ENCODE measurements around the gene LARGE1. TPM values are rescaled to one million over a fixed set of nuclear protein-coding genes. Genes with fewer than 3 reads are reported as not detected.
A peak's percentile ranks its signal among the peaks of the same experiment; 100 is the strongest.

Gene LARGE1
- total RNA-seq, 2 donors from 2014 or later = 1.1 to 1.5 TPM

GRCh38 chr22:33562501-33562900 is 357.8 kb downstream of the LARGE1 start:
- peaks cover 0 to 12% of the 10 kb centered on the region in 2 donors for H3K36me3 Mint-ChIP-seq
- ATAC-seq = no peak
- no peak for DNase-seq (ENCODE audit: low spot score in 2 of 2)
- no peak overlapping the region for H3K27ac Mint-ChIP-seq
- peaks cover 0 to 7% of the 10 kb centered on the region in 2 donors for H3K9me3 Mint-ChIP-seq

DNA sequence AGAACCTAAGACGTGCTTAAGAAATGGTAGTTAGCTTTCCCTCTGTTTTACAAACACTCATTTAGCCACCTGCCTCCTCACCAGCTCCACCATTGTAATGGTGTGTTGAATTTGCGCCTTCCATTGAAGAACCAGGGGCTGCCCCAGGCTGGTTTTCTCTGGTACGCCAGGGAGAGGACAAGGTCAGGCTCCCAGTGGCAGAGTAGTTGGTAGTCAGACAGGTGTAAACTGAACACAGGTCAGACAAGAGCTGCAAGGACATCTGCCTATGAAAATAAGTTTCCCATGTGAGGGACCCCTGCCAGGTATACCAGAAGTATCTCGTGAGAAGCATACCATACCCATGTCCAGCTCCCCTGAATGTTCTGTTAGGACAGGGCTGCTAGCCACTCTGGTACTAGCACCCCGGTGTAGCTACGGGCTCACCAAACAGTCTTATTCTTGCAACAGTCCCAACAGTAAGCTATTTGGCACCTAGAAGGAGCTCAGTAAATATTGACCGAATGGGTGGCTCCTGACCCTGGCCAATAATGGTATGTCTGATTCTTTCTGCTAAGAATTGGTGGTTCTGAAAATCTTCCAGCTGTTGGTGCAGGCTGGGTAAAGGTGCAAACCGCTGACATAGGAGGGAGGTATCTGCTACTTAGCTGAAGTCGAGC is 359.0 kb downstream of the LARGE1 start:
- Mint-ChIP-seq H3K9me3 (peaks cover 4 to 7% of the 10 kb centered on the region in 2 donors), H3K27ac (no peak overlapping the region), H3K36me3 (peaks cover 0 to 12% of the 10 kb centered on the region in 2 donors)
- no peak for DNase-seq (ENCODE audit: low spot score in 2 of 2)
- no peak for ATAC-seq

GRCh38 chr22:33557836-33558235 is 362.4 kb downstream of the LARGE1 start:
- peaks cover 4 to 6% of the 10 kb centered on the region in 2 donors for H3K9me3 Mint-ChIP-seq
- DNase-seq (ENCODE audit: low spot score in 2 of 2) (no peak), ATAC-seq (no peak)
- no peaks in the 10 kb centered on the region for H3K36me3 Mint-ChIP-seq
- H3K27ac Mint-ChIP-seq = no peak overlapping the region

DNA sequence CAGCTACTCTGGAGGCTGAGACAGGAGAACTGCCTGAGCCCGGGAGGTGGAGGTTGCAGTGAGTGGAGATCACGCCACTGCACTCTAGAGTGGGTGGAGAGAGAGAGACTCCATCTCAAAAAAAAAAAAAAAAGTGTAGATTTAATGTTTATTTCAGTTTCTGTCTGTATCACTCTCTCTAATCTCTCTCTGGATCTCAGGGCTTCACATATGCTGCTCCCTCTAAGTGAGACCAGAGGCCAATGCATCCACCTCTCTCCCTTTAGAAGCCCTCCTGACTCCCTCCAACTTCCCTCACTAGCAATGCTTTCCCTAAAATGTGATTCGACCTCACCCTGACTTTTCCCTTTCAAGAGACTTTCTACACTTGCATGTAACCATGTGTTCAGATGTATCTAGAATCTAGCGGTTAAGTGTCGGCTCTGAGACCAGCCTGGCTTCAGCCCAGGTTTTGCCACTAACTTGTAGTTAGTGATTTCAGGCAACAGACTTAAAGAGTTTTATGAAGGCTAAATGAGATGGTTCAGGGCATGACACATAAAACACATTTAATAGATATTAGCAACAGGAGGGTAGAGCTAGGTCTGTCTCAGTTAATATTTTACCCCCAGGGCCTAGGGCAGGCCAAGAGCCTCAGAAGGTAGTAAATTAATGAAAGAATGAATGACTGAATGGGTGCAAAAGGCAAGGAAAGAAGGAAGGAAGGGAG is 364.3 kb downstream of the LARGE1 start:
- peaks cover 6 to 8% of the 10 kb centered on the region in 2 donors for H3K9me3 Mint-ChIP-seq
- no peaks in the 10 kb centered on the region for H3K36me3 Mint-ChIP-seq
- H3K27ac Mint-ChIP-seq = no peak overlapping the region
- no peak for ATAC-seq
- DNase-seq (ENCODE audit: low spot score in 2 of 2) = no peak

DNA sequence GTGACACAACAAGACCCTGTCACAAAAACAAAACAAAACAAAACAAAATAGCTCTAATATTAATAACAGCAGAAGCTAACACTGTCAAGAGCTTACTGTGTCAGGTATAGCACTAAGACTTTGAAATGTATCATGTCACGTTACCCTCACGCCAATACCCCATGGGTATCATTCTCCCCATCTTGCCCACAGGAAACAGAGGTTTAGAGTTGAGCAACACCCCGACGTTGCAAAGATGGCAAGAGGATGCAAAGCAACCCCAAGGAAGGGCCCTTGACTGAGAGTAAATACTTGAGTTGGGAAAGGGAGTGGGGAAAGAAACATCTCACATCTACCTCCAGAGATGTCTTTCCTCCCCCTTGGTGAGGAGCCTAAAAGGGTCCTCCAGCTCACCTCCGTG is 366.8 kb downstream of the LARGE1 start:
- DNase-seq (ENCODE audit: low spot score in 2 of 2) (no peak), ATAC-seq (no peak)
- Mint-ChIP-seq H3K36me3 (no peaks in the 10 kb centered on the region), H3K27ac (no peak overlapping the region), H3K9me3 (peaks cover 6 to 8% of the 10 kb centered on the region in 2 donors)

DNA sequence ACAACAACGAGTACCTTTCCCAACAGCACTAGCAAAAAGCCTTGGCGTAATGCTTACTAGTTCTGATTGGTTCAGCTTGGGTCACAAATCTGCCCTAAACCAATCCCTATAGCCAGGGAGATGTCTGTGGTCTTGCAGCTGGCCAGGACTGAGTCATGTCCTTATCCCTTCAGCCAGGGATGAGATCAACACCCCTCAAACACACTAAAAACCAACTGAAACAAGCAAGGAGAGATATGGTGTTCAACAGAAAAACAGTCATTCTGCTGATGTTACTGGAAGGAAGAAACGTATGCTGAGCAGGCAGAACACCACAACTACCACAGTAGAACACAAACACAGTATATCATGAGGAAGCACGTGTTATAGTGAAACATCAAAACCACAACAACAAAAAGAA is 375.6 kb downstream of the LARGE1 start:
- Mint-ChIP-seq H3K36me3 (no peaks in the 10 kb centered on the region), H3K9me3 (peaks cover 7 to 8% of the 10 kb centered on the region in 2 donors), H3K27ac (no peak overlapping the region)
- ATAC-seq (peak in 1 of 2 donors; percentile 73), DNase-seq (ENCODE audit: low spot score in 2 of 2) (no peak)

DNA sequence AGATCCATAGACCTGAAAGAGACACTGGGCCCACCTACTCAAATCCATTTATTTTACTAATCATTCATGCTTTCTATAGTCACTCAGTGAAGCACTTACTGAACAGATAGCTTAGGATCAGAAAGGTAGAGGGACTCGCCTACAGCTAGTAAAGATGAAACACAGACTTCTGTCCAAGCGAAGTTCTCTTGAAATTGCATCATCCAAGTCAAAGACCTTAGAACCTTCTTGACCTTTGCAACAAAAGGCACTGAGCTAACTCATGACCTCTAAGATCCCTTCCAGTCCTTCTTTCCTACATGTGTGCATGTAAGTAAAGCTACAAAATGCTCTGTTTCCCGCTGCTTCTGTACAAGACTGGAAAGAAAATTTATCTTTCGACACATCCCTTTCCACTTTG is 377.6 kb downstream of the LARGE1 start:
- DNase-seq (ENCODE audit: low spot score in 2 of 2) (no peak), ATAC-seq (no peak)
- Mint-ChIP-seq H3K9me3 (peaks cover 5 to 7% of the 10 kb centered on the region in 2 donors), H3K27ac (no peak overlapping the region), H3K36me3 (no peaks in the 10 kb centered on the region)

DNA sequence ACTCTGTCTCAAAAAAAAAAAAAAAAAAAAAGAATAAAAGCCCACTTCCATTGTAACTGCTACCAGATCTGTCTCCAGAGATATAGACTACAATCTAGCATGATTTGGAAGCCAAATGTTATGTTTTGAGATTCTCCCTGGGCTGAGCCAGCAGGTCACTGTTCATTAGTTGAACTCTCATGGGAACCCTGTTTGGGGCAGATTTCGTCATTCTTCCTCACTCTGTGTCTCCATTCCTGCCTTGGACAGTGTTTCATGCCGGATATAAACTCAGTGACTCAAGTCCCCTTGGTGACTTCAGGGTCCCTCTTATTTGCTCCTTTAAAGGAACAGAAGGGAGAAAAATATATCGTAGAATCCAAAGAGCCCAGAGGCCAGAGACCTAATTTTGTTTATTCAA is 378.1 kb downstream of the LARGE1 start:
- H3K27ac Mint-ChIP-seq = no peak overlapping the region
- peaks cover 5 to 7% of the 10 kb centered on the region in 2 donors for H3K9me3 Mint-ChIP-seq
- no peaks in the 10 kb centered on the region for H3K36me3 Mint-ChIP-seq
- DNase-seq (ENCODE audit: low spot score in 2 of 2) = no peak
- ATAC-seq = no peak

DNA sequence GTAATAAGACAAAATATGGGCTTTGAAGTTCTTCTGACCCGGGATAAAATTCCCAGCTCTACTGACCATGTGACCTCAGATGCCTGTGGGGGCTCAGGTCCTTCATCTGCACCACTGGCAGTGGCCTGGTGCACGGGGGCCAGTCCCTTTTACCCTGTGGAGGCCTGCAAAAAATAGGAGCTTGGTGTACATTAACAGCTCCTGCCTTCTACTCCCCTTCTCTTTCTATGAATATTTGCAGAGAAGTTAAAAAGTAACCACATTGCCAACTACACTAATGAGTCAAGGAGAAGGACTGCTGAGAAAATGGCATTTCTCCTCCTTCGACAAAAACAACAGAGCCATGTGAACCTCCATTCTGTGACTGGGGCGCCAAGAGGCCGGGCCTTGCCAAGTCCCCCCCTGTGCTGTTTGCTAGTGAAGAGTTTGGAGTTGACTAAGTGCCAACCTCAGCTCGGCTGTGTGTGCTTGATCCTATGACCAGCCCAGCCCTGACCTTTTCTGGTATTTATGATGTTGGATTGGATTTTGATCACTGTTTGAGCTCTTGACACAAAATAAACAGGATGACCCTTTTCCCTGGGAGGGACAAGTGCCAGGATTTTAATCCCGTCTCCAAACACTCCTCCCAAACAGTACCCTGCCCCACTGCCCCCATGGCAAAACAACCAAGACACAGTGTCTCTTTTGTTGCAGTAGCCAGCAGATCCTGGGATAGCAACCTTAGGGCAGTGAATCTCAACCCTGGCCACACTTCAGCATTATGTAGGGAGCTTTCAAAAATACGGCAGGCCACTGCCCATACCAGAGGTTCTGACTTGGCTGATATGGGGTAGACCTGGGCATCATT is 380.1 kb downstream of the LARGE1 start:
- Mint-ChIP-seq H3K27ac (no peak overlapping the region), H3K9me3 (no peaks in the 10 kb centered on the region), H3K36me3 (no peaks in the 10 kb centered on the region)
- ATAC-seq (no peak), DNase-seq (ENCODE audit: low spot score in 2 of 2) (no peak)

DNA sequence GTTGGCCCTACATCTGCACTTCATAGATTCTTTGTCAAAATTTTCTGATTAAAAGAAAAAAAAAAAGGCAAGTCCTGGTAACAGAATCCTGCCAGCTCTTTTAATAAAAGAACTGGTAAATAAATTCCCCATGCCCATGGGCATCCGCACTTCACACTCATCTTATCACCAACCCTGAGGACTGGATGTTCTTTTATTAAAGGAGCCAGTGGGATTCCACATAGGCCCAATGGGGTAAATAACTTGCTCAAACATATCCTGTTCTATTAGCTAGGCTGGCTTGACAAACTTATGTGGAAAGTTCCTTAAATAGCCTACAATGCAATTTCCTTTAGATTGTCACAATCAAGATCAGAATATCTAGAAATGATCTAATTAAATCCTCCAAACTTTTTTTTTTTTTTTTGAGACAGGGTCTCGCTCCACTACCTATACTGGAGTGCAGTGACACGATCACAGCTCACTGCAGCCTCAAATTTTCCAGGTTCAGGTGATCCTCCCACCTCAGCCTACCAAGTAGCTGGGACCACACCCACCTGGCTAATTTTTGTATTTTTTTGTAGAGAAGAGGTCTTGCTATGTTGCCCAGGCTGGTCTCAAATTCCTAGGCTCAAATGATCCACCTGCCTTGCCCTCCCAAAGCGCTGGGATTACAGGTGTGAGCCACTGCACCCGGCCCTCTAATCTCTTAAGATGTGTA is 380.9 kb downstream of the LARGE1 start:
- ATAC-seq = no peak
- no peak overlapping the region for H3K27ac Mint-ChIP-seq
- H3K36me3 Mint-ChIP-seq = no peaks in the 10 kb centered on the region
- no peak for DNase-seq (ENCODE audit: low spot score in 2 of 2)
- no peaks in the 10 kb centered on the region for H3K9me3 Mint-ChIP-seq

DNA sequence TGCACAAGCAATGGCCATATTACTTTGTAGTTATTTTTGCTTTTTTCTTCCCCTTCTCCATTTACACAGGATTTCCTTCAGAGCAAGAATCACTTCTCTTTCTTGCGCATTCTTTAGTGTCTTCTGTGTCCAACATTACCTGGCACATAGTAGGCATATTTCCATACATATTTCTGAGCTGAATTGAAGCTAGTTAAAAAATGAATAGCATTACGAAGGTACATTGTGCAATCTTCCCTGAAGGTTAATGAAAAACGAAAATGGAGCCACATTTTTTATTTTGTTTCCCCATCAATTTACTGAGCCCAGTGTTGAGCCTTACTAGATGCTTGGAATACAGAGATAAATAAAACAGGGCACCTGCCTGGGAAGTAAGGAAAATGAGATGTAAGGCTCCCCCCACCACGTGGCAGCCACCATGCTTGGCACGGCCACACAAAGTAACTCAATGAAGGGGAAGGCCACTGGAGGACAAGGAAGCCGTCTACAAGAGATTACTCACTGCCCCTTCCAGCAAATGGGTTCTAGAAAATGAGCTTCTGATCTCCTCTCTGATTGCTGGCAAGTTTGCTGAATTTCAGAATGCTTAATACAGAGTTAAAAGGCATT is 381.9 kb downstream of the LARGE1 start:
- H3K9me3 Mint-ChIP-seq = no peaks in the 10 kb centered on the region
- H3K27ac Mint-ChIP-seq = no peak overlapping the region
- DNase-seq (ENCODE audit: low spot score in 2 of 2) = no peak
- ATAC-seq = no peak
- no peaks in the 10 kb centered on the region for H3K36me3 Mint-ChIP-seq

- no peaks in the 10 kb centered on the region for H3K9me3 Mint-ChIP-seq
- no peak overlapping the region for H3K27ac Mint-ChIP-seq
- ATAC-seq (no peak), DNase-seq (ENCODE audit: low spot score in 2 of 2) (no peak)
- H3K36me3 Mint-ChIP-seq = no peaks in the 10 kb centered on the region
These were observed 383.2 kb downstream of the LARGE1 start for GRCh38 chr22:33537059-33537458.

GRCh38 chr22:33535937-33536875 is 384.1 kb downstream of the LARGE1 start:
- Mint-ChIP-seq H3K9me3 (no peaks in the 10 kb centered on the region), H3K27ac (no peak overlapping the region), H3K36me3 (no peaks in the 10 kb centered on the region)
- no peak for DNase-seq (ENCODE audit: low spot score in 2 of 2)
- ATAC-seq = no peak

GRCh38 chr22:33529424-33530113 is 390.7 kb downstream of the LARGE1 start:
- no peaks in the 10 kb centered on the region for H3K36me3 Mint-ChIP-seq
- DNase-seq (ENCODE audit: low spot score in 2 of 2) (no peak), ATAC-seq (no peak)
- no peak overlapping the region for H3K27ac Mint-ChIP-seq
- H3K9me3 Mint-ChIP-seq = no peaks in the 10 kb centered on the region

DNA sequence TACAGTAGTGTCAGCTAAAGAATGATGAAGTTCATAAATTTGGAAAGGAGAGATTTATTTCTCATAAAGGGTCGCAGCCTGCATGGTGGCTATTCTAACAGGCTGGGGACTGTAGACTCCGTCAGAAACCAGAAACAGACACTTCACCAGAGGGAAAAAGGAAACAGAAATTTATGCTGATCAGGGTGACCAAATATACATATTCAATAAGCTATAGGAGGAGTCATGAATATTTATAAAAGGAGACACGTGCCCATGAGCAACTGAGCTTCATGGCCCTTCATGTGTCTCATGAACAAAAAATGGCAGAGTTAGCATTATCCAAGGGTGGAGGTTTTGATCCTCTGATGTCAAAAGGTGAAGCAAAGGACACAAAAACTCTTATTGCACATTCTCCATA is 392.1 kb downstream of the LARGE1 start:
- Mint-ChIP-seq H3K27ac (no peak overlapping the region), H3K9me3 (no peaks in the 10 kb centered on the region), H3K36me3 (no peaks in the 10 kb centered on the region)
- DNase-seq (ENCODE audit: low spot score in 2 of 2) = no peak
- no peak for ATAC-seq
